Neural crest cell (in vitro differentiated cells): ENCODE results near the gene SLC25A22. TPM values are rescaled to one million over a fixed set of nuclear protein-coding genes. Genes with fewer than 3 reads are reported as not detected.

Experiments
- DNase-seq: peaks from one replicate; pipeline ENCODE4 v3.0.0; 2021; ENCODE audit warnings: low read depth, mixed read lengths, low spot score
- H3K27ac Mint-ChIP-seq: one replicate; pipeline ENCODE4 v1.8.0; 2021; ENCODE audit warnings: mild to moderate bottlenecking, mixed read lengths; ENCODE audit not compliant: unreplicated experiment
- H3K27me3 Mint-ChIP-seq: 2 replicates; pipeline ENCODE4 v1.8.0; 2021; ENCODE audit warnings: low read depth, mild to moderate bottlenecking, mixed read lengths
- H3K36me3 Mint-ChIP-seq: 2 replicates; pipeline ENCODE4 v1.8.0; 2021; ENCODE audit warnings: low read depth, mild to moderate bottlenecking, mixed read lengths
- H3K4me1 Mint-ChIP-seq: 2 replicates; pipeline ENCODE4 v1.8.0; 2021; ENCODE audit warnings: mixed read lengths
- H3K4me3 Mint-ChIP-seq: one replicate; pipeline ENCODE4 v1.8.0; 2021; ENCODE audit warnings: mild to moderate bottlenecking, mixed read lengths
- H3K9me3 Mint-ChIP-seq: 2 replicates; pipeline ENCODE4 v1.8.0; 2021; ENCODE audit warnings: mixed read lengths
- total RNA-seq: library from RNA; stranded (reverse); gene quantifications from 2 replicates; pipeline ENCODE4 v1.2.1, GENCODE V29; 2021
- TF ChIP-seq, protein P1 (sequence below): fragments of 200-600 bp; sonication (generic); conservative IDR thresholded peaks from 2 replicates; pipeline ENCODE4 v1.5.0; 2021; ENCODE audit warnings: antibody characterized with exemption, mild to moderate bottlenecking

Gene SLC25A22
- total RNA-seq, 1 donor from 2014 or later: 54.6 TPM

DNA sequence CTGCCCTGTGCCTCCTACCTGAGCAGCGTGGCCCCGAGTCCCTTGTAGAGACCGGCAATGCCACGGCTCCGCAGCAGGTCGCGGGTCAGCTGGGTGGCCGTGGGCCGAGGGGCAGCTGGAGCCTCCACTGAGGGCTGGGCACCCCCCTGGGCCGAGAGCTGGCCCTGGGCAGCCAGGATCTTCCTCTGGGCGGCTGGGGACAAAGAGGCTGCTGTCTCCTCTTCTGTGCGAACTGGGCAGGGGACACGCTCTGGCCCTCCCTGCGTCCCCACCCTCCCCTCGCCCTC is 5.6 kb downstream of the SLC25A22 start:
- Mint-ChIP-seq H3K27me3 (no peaks in the 10 kb centered on the region), H3K27ac (no peak overlapping the region), H3K4me1 (peaks cover 15% of the 10 kb centered on the region), H3K36me3 (no peaks in the 10 kb centered on the region), H3K9me3 (no peaks in the 10 kb centered on the region), H3K4me3 (no peak overlapping the region)
- DNase-seq: no peak
- TF ChIP-seq, protein P1, sequence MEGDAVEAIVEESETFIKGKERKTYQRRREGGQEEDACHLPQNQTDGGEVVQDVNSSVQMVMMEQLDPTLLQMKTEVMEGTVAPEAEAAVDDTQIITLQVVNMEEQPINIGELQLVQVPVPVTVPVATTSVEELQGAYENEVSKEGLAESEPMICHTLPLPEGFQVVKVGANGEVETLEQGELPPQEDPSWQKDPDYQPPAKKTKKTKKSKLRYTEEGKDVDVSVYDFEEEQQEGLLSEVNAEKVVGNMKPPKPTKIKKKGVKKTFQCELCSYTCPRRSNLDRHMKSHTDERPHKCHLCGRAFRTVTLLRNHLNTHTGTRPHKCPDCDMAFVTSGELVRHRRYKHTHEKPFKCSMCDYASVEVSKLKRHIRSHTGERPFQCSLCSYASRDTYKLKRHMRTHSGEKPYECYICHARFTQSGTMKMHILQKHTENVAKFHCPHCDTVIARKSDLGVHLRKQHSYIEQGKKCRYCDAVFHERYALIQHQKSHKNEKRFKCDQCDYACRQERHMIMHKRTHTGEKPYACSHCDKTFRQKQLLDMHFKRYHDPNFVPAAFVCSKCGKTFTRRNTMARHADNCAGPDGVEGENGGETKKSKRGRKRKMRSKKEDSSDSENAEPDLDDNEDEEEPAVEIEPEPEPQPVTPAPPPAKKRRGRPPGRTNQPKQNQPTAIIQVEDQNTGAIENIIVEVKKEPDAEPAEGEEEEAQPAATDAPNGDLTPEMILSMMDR: no peak

- Mint-ChIP-seq H3K9me3 (no peaks in the 10 kb centered on the region), H3K36me3 (no peaks in the 10 kb centered on the region), H3K4me1 (peaks cover 9% of the 10 kb centered on the region), H3K4me3 (no peak overlapping the region), H3K27me3 (no peaks in the 10 kb centered on the region), H3K27ac (no peak overlapping the region)
- TF ChIP-seq, protein P1: no peak
- DNase-seq: no peak
Observed at GRCh38 chr11:791658-792534, 6.2 kb downstream of the SLC25A22 start.

GRCh38 chr11:790721-791564 is 7.1 kb downstream of the SLC25A22 start:
- peaks cover 2% of the 10 kb centered on the region for H3K4me1 Mint-ChIP-seq
- H3K9me3 Mint-ChIP-seq: no peaks in the 10 kb centered on the region
- DNase-seq: no peak
- TF ChIP-seq, protein P1: no peak
- no peak overlapping the region for H3K27ac Mint-ChIP-seq
- H3K36me3 Mint-ChIP-seq: no peaks in the 10 kb centered on the region
- peak overlapping the region; percentile 66 for H3K4me3 Mint-ChIP-seq
- H3K27me3 Mint-ChIP-seq: peaks cover 3% of the 10 kb centered on the region

DNA sequence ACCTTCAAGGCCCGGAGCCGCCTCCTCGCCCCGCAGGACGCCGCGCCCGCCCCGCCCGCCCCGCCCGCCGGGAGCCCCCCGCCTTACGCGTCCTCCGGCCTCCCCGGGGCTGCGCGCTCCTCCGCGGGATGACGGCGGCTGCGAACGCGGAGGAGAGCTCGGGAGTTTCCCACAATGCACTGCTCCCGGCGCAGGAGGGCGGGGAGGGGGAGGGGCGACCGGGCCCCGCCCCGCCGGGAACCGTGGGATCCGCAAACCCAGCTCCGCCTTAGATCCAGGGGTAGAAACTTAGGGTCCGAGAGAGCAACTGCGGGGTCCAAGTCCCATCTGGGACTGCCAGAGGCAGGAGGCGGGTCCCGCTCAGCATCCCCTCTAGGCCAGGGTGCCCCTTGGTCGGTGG is 8.1 kb downstream of the SLC25A22 start, which contains the start of gene CEND1:
Gene CEND1, minus strand, starts transcription at position 148 of the 400 bp plus-strand sequence. CDS start 1,514 bp downstream, outside the sequence.
- TF ChIP-seq, protein P1: no peak
- no peak for DNase-seq
- H3K36me3 Mint-ChIP-seq: no peaks in the 10 kb centered on the region
- no peak within 1 kb of the TSS for H3K27ac Mint-ChIP-seq
- H3K4me1 Mint-ChIP-seq: no peaks in the 10 kb centered on the region
- H3K9me3 Mint-ChIP-seq: no peaks in the 10 kb centered on the region
- H3K4me3 Mint-ChIP-seq: peak within 1 kb of the TSS; percentile 66
- peaks cover 4% of the 10 kb centered on the region for H3K27me3 Mint-ChIP-seq

DNA sequence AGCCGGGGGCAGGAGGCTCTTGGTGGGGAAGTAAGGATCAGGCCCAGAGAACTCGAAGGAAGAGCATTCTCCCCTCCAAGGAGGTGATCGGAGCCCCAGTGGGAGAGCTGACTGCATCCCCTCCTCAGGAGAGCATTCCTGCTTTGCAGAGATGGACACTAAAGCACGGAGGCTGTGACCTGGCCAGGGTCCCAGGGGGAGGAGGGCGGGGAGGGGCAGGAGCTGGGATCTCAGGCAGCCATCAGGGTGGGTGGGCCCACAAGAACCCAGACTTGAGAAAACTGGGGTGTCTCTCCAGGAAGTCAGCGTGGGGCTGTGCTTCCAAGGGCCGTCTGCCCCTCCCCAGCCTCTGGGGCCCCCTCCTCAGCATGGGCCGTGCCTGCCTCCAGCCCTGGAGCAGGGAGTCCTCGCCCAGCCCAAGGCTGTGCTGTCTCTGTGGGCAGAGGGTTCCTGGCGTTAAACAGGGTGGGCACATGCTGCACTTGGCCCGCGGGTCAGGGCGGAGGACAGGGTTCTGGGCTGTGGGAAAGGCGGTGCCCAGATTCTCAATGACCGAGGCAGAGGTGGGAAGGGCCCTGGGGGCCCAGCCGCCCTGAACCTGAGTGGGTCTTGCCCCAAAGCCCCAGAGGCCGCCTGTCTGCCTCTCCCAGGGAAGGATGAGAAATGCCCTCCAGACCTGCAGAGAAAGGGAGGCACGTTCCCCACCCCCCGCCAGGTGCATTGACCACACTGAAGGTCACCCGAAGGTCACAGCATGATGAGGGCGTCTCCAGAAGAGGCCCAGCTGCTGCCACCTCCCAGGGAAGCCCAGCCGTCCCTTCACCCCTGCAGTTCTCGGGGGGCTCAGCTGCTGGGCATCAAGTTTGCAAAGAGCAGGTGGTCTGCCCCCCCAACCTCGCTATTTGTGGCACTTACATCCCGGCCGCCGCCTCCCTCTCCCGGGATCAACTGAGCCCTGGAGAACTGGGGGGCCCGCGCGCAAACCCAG is 8.8 kb downstream of the SLC25A22 start:
- no peaks in the 10 kb centered on the region for H3K4me1 Mint-ChIP-seq
- no peaks in the 10 kb centered on the region for H3K36me3 Mint-ChIP-seq
- no peak overlapping the region for H3K4me3 Mint-ChIP-seq
- peaks cover 4% of the 10 kb centered on the region for H3K27me3 Mint-ChIP-seq
- no peak overlapping the region for H3K27ac Mint-ChIP-seq
- TF ChIP-seq, protein P1: no peak
- no peaks in the 10 kb centered on the region for H3K9me3 Mint-ChIP-seq
- no peak for DNase-seq
